ENCODE results near the gene LAD1.
A peak's percentile ranks its signal among the peaks of the same experiment; 100 is the strongest.

LAD1 gene

DNA sequence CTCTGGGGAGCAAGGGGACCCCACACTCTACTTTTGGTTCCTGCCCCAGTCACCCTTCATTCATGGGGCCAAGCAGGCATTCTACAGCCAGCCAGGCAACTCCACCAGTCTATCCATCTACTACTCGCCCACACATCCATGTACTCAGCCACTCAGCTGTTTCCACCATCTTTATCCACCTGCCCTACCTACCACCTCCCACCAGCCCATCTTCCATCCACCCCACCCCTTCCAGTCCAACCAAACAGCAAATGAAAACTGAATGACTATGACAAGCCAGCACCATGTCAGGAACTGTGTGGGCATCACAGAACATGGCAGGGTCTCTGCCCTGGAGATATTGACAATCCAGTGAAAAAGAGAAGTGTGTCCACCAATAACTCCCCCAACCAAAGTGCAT is 7.9 kb downstream of the LAD1 start:
- DNase-seq = no peak

- no peak for DNase-seq
These were observed 10.1 kb downstream of the LAD1 start for GRCh38 chr1:201389051-201389450.

- no peak for DNase-seq
These were observed 12.9 kb downstream of the LAD1 start for GRCh38 chr1:201386208-201386607.

DNA sequence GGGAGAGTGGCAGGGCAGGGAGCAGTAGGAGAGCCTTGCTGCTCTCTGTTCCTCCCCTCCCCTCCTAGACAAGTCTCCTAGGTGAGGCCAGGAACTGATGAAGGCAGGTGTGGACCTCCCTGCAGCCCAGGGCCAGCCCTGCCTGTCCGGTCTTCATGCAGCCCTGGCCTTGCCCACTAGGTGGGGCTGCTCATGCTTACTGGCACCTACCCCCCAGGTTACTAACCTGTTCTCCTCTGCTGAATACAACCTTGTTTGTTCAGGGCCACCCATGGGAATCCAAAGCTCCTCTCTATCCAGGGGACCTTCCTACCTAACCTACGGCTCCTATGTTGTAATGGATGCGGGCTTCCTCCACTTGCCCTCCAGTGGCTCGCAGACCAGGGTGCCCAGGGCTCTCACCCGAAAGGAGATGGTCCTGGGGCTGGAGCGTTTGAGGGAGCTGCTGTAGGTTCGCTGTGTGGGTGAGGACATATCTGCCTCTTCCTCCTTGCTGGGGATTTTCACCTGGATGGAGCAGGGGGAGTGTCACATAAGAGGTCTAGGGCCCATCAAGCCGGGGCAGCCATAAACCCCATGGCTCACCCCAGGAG is 13.7 kb downstream of the LAD1 start:
- DNase-seq = peak; percentile 68

DNA sequence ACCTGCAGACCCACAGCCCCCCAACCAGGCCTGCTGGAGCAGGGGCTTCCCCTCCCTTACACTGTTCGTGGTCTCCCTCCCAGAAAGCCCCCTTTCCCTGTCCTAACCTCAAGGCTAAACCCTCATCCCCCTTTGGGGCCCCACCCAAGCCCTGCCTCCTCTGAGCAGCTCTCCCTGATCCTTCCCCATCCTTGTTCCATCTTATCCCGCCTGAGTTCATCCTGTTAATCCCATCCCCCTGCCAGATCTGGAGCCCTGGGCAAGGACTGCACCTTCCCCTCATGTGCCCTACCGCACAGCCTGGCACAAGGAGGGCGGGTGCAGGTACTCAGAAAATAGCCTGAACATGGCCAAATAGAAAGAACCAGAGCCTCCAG is 14.7 kb downstream of the LAD1 start:
- DNase-seq = no peak

- peak; percentile 96 for DNase-seq
These were observed 15.3 kb downstream of the LAD1 start for GRCh38 chr1:201383647-201384405.

GRCh38 chr1:201381130-201381529 is 18.0 kb downstream of the LAD1 start:
- DNase-seq = peak; percentile 64

DNA sequence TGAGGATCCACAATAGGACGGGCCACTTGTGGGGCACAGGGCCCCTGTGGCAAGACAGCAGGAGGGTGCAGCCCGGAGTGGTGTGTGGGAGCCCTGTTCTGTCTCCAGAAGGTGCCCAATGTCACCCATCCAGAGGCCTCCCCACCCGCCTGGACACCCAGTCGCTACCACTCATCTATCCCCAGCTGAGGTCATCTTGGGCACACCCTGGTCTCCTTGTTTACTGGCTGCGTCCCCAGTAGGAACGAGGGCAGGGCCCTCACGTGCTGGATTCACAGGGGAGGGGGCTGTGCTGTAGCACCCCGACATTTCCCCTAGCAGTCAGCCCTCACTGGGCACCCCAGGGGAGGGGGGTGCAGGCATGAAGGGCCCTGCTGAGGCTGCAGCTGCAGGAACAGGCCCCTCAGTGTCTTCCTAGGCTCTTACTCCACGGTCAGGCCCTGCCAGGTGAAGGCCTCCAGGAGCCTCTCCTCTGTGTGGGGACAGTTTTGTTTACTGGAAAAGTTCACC is 19.3 kb downstream of the LAD1 start:
- no peak for DNase-seq

DNA sequence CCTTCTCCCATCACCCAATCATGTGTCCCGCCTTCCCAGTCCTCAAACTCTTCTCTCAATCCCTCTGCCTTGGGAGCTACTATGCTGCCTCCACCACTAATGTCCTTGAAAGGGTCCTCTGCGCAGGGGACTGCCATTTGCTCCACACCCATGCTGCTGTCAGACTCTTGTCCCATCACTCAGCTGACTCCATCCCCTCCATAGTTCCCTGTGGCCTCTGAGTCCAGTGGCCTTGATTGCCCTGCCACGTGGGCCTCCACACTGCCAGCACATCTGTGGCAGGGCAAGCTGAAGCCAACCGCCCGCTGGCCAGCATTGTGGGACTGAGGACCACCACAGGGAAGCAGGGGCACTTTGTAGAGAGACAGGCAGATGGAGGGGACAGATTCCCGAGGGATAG is 20.3 kb downstream of the LAD1 start:
- DNase-seq = no peak

- no peak for DNase-seq
These were observed 21.5 kb downstream of the LAD1 start, which contains the start of gene TNNT2 for GRCh38 chr1:201377611-201378092. TSS of gene TNNT2 (minus strand) at chr1:201377680. CDS start at chr1:201373254, 4,426 bp downstream.

DNA sequence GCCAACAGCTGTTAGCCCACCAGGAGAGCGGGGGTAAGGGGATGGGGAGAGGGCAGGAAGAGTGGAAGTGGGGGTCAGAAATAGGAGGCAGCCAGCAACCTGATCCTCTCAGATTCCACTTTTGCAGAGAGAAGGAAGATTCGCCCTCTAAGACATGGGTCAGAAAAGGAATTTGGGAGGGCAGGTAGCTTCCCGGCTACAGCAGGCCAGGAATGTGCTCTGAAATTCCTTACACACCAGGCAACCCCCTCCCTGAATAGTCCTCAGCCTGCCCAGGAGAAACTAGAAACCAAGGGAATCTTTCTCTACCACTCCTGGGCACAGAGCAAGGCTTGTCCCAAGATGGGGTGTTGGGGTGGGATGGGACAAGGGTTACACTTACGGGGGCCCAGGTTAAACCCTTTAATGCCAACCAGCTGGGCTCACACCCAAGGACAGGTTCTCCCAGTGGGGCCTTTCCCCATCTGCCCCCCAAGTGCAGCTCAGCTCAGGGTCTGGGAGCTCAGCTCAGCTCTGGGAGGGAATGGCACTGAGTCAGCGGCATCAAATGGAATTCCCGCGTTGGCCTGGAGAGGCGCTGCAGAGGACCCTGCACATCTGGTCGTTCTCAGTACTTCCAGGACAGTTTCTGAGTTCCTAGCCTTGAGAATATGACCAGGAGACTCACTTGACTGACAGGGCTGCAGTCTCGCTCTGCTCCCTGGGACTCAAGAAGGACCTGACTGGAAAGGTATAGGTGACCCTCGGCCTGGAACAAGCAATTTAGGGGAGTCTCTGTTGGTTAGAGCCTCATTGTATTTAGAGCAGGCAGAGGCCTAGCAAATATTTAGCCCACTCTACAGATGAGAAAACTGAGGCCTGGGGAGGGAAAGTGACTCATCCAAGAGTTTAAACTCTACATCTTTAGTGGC is 22.4 kb downstream of the LAD1 start:
- DNase-seq = no peak

- no peak for DNase-seq
These were observed 23.0 kb downstream of the LAD1 start for GRCh38 chr1:201376107-201376463.

DNA sequence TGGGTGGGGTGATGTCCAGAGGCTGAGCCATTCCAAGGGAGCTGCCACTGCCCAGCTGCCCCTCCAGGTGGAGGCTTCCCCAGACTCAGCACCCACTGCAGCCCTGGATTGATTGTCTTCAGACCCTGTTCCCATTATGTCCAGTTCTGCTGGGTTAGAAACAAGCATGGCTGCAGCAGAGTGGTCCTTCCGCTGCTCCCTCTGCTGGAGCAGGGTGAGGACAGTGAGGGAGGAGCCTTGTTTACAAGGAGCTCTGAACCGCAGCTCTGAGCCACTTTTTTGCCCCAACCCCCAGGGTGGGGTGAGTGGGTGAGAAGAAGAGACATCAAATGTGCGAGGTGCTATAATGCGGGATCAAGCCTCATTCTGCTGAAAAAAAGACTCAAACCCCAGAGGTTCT is 24.0 kb downstream of the LAD1 start:
- DNase-seq = no peak

GRCh38 chr1:201374364-201374763 is 24.8 kb downstream of the LAD1 start:
- DNase-seq = peak; percentile 28

GRCh38 chr1:201371792-201372191 is 27.3 kb downstream of the LAD1 start:
- DNase-seq = no peak

DNA sequence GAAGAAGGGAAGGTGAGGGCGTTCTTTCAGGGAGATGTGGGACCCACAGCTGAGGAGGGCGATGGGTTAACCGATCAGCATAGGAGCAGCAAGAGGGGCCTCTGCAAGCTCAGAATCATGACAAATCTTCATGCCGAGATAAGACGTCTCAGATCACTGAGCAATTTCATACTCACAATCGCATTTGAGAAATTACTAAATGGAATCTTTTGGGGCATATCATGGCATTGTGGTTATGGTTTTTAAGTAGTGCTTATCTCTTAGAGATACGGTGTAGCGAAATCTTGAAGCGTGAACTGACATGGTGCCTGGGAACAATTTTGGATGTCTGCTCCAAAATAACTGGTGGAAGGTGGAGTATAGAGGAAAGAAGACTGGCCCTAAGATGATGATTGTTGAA is 27.8 kb downstream of the LAD1 start:
- no peak for DNase-seq

DNA sequence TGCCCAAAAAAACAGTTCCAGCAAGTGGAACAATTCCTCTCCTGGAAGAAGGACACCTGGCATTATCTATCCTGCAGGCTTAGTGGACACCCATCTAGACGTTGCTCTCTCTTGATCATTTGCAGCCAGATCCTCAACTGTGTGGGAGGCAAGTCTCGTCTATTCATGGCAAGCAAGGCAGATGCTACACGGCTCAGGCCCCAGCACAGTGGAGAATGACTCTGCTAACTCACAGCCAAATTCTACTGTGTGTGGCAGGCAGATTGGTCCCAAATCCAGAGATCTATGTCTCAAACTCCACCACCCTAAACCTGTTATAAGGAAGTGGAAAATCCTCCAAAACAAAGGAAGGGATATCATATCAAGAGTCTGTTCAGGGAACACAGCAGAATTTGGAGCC is 28.6 kb downstream of the LAD1 start:
- no peak for DNase-seq

- DNase-seq = no peak
These were observed 29.9 kb downstream of the LAD1 start for GRCh38 chr1:201369209-201369608.

GRCh38 chr1:201366696-201367095 is 32.4 kb downstream of the LAD1 start:
- DNase-seq = no peak

DNA sequence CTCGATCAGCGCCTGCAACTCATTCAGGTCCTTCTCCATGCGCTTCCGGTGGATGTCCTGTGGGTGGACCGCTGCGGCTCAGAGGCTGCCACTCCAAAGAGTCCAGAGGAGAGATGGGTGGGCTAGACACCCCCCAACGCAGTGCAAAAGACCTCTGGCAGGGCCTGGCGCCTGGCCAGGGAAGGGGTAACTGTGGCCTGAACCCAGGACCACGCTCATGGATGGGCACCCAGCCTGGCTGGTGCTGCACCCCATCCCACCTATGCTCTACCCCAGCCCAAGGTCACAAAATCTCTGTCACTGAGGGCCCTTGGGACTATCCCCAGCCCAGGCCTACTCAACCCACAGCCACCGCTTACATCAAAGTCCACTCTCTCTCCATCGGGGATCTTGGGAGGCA is 33.9 kb downstream of the LAD1 start:
- DNase-seq = no peak

DNA sequence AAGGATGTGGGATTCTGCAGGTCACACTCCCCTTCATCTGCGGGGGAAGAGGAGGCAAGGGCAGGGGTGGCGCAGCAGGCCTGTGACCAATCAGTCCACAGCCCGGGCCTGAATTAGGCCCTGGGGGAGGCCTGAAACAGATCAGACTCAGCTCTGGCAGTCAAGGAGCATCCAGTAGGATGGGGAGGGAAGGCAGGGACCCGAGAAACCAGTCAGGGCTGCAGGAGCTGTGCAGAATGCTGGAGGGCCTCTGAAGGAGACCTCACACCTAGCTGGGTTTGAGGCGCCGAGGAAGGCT is 34.4 kb downstream of the LAD1 start:
- no peak for DNase-seq

DNA sequence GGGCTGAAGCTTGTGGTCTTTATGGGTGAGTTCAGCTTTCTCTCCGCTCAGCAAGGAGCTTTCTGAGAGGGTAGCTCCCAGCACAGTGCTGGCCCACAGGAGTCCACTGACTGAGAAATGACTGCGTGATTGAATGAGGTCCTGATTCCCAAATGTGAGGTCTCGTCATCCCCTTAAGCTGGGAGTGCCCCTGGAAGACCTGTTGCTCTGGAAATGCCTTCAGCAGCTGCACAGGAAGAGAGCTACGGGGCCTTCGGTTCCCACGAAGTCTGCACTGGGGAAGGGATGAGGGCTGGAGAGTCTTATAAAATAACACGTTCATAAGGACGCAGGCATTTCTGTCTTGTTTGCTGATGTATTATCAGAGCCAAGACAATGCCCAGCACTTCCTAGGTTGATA is 35.7 kb downstream of the LAD1 start:
- no peak for DNase-seq

GRCh38 chr1:201362906-201363305 is 36.2 kb downstream of the LAD1 start:
- no peak for DNase-seq
